ENCODE measurements around the gene ATP5F1D.

Gene ATP5F1D

DNA sequence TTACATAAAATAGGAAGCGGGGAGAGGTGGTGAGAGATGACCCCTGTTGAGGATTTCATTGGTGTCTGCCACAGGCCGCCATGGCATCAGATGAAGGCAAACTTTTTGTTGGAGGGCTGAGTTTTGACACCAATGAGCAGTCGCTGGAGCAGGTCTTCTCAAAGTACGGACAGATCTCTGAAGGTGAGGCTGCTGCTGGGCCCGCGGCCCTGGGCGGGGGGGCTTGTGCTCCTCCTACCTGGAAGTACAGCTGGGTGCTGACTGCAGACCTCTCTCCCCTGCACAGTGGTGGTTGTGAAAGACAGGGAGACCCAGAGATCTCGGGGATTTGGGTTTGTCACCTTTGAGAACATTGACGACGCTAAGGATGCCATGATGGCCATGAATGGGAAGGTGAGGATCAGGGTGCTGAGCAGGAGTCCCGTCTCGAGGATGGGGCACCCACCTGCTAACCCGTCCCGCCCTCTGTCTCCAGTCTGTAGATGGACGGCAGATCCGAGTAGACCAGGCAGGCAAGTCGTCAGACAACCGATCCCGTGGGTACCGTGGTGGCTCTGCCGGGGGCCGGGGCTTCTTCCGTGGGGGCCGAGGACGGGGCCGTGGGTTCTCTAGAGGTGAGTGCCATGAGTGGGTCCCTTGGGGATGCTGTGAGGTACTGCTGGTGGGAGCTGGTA, 29.4 kb downstream of the ATP5F1D start:
- DNase-seq (ENCODE audit: low spot score): no peak

DNA sequence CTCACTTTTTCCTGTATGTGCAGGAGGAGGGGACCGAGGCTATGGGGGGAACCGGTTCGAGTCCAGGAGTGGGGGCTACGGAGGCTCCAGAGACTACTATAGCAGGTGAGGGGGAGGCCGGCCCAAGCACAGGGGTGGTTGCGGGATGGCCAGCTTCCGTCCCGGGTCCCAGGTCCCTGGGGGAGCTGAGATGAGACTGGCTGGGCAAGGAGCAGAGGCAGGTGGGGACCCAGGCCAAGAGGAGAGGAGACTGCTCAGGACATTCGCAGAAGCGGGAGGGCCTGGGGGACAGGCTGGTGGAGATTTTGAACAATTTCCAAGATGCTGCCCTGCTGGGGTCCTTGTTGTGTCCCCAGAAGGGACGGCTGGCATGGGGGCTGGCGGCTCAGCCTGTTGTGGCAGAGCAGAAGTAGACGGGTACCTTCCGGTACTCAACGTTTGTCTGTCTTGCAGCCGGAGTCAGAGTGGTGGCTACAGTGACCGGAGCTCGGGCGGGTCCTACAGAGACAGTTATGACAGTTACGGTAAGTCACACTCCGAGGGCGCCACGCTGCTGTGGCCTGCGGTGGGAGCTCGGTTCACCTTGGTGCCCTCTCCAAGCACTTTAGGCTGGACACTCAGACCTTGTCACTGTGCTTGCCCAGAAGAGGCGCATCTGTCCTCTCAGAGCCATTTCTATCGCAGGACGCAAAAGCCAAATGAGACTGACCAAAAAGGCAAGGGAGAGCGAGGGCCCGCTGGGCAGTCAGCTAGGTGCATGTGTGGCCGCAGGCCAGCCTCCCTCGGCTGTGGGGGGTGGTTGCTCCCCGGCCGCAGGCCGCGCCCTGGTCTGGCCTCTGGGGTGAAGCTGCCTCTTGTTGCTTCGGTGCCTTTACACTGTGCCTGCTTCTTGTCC, 30.2 kb downstream of the ATP5F1D start:
- no peak for DNase-seq (ENCODE audit: low spot score)

DNA sequence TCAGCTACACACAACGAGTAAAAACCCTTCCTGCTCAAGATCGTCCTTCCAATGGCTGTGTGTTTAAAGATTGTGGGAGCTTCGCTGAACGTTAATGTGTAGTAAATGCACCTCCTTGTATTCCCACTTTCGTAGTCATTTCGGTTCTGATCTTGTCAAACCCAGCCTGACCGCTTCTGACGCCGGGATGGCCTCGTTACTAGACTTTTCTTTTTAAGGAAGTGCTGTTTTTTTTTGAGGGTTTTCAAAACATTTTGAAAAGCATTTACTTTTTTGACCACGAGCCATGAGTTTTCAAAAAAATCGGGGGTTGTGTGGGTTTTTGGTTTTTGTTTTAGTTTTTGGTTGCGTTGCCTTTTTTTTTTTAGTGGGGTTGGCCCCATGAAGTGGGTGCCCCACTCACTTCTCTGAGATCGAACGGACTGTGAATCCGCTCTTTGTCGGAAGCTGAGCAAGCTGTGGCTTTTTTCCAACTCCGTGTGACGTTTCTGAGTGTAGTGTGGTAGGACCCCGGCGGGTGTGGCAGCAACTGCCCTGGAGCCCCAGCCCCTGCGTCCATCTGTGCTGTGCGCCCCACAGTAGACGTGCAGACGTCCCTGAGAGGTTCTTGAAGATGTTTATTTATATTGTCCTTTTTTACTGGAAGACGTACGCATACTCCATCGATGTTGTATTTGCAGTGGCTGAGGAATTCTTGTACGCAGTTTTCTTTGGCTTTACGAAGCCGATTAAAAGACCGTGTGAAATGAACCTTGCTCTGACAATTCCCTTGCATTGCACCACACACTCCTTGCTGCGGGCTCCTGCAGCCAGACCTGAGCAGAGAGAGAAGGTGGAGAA, 31.1 kb downstream of the ATP5F1D start:
- no peak for DNase-seq (ENCODE audit: low spot score)

DNA sequence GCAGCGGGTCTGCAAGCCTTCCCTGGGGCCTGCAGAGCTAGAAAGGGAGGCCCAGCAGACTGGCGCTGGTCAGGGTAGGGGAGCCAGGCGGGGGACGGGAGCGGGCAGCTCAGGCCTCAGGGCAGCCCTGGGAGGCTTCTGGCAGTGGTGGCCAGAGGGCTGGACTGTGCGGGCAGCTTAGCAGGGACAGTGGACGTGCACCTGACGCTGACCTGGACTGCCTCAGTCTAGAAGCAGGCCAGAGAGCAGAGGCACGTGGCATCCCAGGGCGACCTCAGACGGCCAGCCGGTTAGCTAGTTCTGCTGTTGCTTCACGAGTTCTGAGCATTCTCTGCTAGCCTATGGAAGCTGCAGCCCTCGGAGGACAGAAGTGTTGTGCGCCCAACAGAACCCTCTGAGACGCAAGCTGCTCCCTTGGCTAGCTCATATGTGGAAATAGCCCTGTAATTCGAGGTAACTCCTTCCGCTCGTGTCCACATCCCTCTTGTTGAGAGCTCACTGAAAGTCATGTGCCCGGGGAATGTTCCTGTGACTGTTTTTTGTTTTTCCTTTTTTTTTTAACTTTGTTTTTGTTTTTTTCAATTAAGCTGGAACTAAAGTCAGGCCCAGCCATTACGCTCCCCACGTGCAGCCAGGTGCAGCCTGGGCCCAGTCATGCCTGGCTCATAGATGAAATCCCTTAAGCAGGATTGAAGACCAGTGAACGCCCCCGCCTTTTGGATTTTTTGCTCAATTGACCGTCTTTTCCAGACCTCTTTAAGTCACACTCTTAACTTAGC, 31.9 kb downstream of the ATP5F1D start:
- no peak for DNase-seq (ENCODE audit: low spot score)

DNA sequence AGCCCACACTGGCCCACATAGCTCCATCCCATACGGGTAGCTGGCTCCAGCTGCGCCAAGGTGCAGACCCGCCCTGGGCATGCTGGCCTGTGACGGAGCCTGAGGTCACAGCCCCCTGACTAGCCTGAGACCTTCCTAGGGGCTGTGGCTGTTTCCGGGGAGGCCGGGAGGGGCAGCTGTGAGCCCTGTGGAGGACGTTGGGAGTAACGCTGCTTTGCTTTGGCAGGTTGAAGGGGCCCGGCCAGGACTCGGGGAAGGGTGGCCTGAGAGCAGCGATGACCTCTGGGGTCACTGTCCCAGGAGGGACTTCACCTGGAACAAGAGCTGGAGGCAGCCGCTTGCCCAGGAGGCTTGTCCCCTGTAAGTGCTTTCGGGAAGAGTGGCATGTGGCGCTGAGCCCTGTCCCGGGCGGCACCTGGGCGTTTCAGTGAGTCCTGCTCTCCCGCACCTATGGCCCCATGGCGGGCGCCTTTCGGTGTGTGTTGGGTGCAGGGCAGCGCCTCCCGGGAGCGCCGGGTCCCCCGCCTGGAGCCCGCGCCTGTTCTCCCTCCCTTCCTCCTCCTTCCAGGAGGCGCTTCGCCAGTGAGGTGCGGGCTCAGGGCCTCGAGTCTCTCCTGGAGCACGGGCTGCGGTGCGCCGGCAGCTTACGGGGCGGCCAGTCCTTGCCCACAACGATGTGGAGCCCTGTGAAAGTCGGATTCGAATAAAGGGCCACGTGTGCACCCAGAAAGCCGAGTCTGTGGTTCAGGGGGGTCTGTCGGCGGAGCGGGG, 32.7 kb downstream of the ATP5F1D start:
- DNase-seq (ENCODE audit: low spot score): no peak

DNA sequence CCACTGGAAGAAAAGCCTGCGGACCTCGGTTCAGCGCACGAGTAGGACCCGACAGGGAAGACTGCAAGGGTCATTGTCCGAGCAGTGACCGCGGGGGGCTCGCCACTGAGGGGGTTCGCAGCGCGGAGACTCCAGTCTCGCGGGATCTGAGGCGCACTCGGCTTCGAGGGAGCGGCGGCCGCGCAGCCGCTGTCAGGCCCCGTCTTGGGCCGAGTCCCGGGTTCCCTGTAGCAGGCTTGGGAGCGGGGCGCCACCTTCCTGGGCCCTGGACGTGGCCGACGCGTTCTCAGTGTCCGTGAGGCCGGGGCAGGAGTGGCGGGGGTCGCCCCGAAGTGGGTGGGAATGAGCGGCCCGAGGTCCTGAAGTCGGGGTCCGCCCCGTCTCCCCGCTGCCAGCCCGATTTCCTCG, 33.3 kb downstream of the ATP5F1D start:
- no peak for DNase-seq (ENCODE audit: low spot score)

DNA sequence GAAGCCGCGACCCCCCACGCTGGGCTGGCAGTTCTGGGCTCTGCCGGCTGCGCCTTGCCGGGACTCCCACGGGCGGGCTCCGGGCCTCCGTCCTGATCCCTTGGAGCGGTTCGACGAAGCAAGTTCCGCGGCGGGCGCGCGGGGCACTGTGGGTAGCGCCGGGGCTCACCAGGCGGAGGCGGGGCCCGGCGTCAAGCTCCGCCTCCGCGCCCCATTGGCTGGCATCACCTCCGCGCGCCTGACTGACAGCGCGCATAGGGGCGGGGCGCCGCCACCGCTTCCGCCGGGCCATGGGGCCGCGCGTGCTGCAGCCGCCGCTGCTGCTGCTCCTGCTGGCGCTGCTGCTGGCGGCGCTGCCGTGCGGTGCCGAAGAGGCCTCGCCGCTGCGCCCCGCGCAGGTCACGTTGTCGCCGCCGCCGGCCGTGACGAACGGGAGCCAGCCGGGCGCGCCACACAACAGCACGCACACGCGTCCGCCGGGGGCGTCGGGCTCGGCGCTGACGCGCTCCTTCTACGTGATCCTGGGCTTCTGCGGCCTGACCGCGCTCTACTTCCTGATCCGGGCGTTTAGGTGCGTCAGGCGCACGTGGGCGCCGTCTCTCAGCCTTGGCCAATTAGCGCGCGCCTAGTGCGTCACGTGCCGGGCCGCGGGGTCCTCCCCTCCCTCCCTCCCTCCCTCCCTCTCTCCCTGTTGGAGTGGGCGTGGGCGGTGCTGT, 33.9 kb downstream of the ATP5F1D start, which contains the start of gene FAM174C:
Gene FAM174C (plus strand): TSS at position 271 of the 716 bp plus-strand sequence. CDS start 20 bp downstream, at position 291.
- DNase-seq (ENCODE audit: low spot score): peak; percentile 97

DNA sequence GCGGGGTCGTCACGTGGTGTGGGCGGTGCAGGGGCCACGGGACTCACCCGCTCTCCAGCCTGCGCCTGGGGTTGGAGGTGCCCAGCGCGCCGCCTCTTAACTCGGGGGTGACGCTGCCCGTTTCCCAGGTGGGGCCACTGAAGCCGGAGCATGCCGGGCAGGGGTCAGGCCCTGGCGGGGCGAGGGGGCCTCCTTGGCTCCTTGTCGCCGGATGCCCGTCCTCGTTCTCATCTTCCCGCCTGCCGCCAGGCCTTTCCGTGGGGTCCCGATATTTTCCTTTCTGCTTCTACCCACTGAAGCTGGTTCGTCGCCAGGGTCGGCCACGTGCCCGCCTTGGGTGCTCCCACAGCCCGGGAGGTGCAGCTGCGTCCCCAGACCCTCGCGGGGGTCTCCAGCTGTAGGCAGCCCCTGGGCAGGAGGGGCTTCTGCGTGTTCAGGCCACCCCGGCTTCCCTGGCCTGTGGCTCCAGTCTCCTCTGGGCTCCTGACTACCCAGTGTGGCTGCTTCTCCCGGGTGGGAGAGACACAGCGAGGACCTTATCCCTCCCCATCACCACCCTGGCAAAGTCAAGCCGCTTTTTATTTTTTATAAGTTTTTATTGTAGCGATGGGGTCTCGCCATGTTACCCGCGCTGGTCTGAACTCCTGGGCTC, 34.6 kb downstream of the ATP5F1D start:
- no peak for DNase-seq (ENCODE audit: low spot score)

DNA sequence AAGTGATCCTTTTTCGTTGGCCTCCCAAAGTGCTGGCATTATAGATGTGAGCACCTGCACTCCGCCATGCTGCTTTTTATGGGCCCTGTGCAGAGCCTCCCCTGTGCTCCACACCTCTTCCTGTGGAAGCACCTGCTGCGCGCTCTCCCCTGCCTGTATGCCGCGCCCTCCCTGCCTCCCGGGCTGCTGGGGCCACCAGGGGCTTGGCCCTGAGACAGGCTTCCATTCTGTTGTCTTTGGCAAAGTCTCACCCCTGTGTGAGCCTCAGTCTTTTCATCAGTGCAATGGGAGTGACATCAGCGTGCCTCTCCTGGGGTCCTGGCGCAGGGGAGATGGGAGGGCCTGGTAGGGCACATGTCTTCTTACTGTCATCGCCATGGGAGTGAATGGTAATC, 35.1 kb downstream of the ATP5F1D start:
- DNase-seq (ENCODE audit: low spot score): peak; percentile 39

DNA sequence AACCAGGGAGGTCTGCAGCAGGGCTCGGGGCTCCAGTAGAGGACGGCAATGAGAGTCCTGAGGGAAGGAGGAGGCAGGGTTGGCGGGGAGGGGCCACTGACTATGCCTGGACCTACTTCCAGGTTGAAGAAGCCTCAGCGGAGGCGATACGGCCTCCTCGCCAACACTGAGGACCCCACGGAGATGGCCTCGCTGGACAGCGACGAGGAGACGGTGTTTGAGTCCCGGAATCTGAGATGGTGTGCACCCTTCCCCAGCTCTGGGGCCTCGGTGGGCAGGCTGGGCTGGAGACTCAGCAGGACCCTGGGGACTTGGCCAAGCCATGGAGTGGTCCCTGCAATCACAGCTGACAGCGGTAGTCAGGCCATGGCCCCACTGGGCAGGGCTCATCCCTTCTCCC, 35.5 kb downstream of the ATP5F1D start:
- DNase-seq (ENCODE audit: low spot score): no peak

DNA sequence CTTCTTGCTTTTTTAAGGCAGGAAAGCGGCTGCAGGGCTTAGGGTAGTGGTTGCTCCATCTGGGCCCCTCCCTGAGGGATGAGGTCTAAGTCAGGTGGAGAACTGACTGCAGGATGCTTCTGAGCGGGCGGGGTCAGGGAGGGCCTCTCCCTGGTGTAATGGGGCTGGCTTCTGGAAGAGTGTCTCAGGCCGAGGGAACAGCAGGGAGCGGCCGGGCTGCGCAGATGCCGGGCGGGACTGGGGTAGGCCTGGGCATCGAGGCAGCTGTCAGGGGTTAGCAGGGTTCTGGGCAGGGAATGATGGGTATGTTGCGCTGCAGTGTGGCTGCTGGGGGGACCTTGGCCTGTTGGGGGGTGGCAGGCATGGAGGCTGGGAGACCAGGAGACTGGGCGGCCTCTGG, 36.5 kb downstream of the ATP5F1D start:
- no peak for DNase-seq (ENCODE audit: low spot score)

DNA sequence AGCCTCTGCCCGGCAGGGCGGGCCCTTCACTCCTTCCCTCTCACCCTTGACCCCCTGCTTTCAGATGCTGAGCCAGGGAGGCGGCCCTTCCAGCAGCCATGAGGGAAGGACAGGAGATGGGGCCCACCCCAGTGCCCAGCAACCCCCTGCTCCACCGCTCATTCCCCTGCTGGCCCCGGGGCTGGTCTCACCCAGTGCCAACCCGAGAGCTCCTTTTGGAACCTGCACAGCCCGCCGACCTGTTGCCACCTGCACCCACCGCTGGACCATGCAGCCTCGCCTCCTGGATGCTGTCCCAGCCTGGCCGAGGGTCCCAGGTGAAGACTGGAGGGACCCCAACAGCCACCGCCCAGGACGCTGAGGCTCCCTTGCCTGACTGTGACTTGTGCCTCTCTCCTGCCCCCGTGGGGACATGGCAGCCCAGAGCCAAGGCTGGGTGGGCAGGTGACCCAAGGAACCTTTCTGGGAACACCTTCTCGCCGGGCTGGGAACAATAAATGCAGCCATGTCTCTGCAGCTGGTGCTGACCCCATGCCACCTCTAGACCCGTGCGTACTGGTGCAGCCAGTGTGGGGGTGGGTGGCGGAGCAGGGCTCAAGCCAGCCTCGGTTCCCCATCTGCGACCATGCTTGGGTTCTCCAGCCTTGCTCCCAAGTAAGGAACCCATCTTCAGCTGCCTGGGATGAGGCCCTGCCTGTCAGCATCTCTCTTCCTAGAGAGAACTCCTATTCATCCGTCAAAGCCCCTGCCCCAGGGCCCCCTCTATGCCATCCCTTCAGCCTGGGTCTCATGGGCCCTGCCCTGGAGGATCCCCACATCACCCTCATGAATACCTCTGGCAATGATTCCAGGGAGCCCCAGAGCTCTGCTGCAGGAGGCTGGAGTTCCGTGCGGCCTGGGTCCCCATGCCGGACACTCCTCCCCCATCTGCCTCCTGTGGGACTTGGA, 37.4 kb downstream of the ATP5F1D start:
- DNase-seq (ENCODE audit: low spot score): no peak

DNA sequence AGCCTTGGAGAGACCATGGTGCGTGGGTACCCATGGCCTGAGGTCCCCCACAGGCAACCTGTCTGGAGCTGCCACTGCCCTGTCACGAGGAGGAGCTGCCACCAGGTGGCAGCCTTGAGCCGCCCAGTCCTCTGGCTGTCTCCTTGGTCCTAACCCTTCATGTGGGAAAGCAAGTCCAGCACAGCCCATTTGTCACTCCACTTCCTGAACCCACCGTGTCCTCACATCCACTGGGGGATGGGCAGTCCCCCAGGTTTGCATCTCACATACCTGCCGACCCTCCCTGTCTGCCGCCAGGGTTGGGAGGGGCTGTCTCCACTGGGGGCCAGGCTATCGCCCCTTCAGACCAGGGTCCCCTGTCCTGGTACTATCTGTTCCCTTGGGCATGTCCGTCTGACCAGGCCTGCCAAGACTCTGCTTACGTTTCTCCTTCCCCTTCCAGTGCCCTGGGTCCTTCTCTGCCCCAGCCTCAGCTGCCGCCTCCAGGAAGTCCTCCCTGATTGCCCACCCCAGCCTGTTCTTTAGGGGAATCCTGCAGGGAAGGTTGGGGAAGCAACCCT, 38.3 kb downstream of the ATP5F1D start:
- DNase-seq (ENCODE audit: low spot score): peak; percentile 85

DNA sequence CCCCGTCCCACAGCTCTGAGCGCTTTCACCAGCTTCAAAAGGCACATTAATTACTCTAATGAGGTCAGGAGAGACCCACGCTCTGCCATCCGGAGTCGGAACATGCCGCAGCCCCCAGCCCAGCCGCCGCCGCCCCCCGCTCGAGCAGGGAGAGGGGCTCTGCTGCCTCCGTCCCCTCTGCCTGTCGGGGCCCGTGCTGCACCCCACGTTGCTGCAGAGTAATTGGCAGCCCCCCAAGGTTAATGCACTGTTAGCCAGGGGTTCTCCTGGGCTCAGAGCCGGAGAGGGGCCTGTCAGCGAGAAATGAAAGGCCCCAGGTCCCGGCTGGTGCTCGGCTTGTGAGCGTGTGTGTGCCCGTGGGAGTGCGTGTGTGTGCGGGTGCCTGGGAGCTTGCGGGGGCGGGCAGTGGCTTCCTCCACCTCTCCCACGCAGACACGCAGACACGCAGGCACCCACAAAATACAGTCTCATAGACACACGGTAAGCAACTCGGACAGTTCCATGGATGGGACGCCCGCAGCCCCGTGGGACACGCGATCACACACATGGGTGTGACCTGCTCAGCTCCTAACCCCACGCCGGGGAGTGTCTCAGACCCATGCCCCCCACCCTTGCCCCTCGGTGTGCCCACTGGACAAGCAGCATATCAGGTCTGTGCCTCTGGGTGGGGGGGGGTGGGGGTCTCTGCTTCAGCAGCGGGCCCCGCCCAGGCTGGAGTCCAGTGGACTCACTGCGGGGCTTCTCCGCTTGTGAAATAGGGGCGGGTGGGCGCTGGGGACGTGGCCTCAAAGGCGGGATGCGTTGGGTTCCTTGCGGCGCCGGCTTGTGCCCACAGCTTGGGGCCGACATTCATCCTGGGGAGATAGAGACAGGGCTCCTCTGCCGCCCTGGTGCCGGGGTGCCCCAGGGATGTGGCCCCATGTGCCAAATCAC, 39.4 kb downstream of the ATP5F1D start:
- no peak for DNase-seq (ENCODE audit: low spot score)

DNA sequence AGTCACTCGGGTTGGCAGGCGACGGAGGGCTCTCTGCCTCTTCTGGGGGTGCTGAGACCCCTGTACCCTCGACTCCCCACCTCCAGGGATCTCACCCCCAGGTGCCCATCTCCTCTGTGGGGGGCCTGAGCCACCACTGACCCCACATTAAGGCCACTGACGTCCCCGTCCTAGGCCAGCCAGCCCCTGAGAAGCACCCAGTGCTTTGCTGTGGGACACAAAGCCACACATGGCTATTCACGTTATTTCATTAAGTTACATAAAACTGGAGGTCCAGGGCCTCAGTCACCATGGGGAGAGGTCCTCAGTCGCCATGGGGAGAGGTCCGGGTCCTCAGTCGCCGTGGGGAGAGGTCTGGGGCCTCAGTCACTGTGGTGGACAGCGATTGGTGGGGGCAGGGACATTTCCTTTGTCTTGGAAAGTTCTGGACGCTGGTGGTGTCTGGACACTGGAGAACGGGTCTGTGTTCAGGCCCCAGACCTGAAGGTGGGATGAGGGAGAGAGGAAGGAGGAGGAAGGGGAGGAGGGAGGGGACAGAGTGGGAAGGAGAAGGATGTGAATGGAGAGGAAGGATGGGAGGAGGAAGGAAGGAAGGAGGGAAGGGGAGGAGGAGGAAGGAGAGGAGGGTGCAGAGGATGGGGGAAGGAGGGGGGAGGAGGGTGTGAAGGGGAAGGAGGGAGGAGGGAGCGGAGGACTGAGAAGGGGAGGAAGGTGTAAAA, 40.2 kb downstream of the ATP5F1D start:
- DNase-seq (ENCODE audit: low spot score): no peak

DNA sequence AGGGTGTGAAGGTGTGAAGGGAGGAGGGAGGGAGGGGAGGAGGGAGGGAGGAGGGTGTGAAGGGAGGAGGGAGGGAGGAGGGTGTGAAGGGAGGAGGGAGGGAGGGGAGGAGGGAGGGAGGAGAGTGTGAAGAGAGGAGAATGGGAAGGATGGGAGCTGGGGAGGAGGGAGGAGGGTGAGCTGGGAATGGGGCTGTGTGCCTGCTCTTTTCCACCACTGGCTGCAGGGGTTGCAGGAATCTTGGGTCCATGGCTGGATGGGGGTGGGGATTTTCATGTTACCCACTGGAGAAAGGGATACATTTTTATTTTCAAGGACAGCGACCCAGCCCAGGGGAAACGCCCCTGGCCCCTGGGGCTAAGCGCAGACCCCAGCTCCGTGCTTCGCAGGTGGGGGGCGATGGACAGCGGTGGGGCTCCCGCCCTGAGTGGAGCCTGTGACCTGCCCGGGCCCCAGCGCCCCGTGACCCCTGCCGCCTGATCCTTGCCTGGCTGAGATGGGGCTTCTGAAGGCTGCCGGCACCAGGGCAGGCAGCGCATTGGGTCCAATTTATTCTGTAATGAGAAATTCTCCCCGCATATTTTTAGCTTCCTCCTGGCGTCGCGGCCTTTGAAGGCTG, 41.1 kb downstream of the ATP5F1D start:
- DNase-seq (ENCODE audit: low spot score): no peak

Data from activated CD4-positive, alpha-beta T cell treated with anti-CD3 and anti-CD28 coated beads, Interleukin-2, Interleukin-4, amounts not matched to agents 100 ng/mL and 50 ng/mL, durations not matched to agents 16 hours and 8 hours (primary cell).